HUDEP-2 (cell line): Measurements from ENCODE around the gene FBXW4.
"Not testable (repeated sequence)": the region's sequence is repeated elsewhere in the genome, so short reads cannot be mapped to it uniquely, and the experiment has no call there.

Experiments
- DNase-seq, 76 experiments: peaks; one replicate each; lab custom pipeline; 2025; ENCODE audit not compliant: unreplicated experiment in 76 of 76; lab: John Stamatoyannopoulos, UW

Gene FBXW4

DNA sequence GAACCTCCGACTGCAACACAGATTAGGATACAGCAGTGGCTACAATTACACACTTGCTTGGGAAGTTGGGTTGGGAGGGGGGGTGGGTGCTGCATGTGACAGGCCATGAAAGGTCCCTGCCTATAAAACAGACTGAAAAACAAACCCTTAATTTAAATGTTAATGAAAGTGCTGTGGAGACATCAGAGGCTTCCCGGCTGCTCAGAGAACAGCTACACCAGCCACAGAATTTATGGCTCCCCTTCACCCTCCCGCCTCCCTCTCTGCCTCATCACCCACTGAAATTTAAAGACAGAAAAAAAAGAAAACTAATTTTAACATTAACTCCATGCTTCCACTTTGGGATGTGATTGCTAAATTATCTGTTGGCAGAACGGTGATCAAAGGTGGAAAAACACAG, 34.7 kb downstream of the FBXW4 start:
- DNase-seq: no peak

DNA sequence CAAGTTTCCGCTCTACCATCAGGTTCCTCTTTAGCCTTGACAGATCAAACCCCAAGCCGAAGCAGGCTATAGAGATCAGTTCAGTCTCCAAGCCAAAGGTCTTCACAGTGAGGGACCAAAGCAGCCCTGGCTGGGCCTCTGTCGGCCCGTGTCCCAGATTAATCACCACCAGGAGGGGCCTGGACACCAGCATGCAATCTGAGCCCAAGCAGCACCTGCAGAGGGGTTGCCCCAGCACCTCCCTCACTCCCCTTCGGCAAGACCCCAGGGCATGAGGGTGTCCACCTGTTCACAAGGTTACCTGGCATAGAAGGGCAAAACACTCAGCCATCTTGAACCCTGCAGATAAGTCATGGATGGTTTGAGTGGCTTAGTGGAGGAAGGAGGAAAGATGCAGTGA, 36.0 kb downstream of the FBXW4 start:
- no peak for DNase-seq

DNA sequence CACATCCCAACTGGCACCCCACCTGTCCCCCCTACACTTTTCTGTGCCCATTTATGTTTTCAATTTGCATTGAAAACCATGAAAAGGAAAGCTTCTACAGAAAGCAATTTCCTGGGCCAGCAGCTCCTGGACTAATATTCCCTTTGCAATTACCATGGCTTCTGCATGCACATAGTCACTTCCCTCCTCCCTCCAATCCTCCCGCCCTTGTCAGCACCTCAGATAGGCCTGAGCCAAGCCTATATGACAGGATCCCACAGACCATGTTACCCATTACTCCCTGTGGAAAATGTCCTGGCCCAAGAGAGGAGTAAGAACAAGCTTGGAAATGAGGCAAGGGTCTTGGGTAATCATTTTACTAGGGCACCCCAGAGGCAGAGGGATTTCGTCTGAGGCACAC, 38.1 kb downstream of the FBXW4 start:
- no peak for DNase-seq

DNA sequence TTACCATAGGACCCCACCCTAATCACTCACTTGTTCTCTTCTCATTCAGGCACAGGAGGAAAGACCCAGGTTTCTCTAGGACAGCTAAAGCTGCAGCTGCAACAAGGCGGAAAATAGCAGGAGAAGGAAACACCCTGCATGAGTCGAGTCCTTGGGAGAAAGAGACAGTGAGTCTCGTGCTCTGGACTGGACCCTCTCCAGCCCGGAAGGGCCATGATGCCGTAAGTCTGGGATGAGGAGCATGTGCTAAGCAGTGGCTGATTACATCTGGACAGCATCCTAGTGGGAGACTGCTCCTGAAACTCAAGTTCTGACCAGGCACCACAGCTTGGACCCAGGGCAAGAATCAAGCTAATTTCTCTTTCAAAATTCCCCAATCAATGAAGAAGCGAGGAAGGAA, 39.4 kb downstream of the FBXW4 start:
- no peak for DNase-seq

DNA sequence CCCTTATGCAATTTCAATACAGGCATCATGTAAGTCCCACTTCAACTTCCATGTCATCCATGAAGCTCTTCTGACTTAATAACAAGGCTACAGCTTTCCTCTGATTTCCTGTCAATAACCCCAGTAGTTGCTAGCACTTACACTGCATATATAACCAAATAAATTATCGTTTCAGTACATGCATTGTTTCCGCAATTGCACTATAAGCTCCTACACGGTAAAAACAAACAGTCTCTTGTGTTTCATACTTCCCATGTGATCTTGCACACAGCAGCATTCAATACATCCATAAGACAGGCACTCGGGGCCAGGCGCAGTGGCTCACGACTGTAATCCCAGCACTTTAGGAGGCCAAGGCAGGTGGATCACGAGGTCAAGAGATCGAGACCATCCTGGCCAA, 41.4 kb downstream of the FBXW4 start:
- DNase-seq: no peak

DNA sequence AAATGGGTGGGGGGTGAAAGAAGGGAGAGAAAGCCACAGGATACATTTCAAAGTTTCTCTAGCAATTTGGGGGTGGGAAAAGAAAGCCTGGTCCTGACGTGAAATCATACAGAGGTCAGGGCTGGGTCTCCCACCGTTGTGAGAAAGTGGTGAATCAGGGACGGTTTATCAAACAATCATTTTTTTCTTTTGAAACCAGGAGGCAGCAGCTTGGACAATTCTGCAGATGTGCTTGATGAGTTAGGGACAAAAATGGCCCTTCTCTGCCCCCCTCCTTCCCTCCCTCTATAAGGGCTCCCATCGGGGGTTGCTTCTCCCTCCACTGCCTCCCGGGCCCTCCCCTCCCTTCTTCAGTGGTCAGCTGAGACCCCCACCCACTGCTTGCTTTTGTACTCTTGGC, 43.6 kb downstream of the FBXW4 start:
- no peak for DNase-seq

DNA sequence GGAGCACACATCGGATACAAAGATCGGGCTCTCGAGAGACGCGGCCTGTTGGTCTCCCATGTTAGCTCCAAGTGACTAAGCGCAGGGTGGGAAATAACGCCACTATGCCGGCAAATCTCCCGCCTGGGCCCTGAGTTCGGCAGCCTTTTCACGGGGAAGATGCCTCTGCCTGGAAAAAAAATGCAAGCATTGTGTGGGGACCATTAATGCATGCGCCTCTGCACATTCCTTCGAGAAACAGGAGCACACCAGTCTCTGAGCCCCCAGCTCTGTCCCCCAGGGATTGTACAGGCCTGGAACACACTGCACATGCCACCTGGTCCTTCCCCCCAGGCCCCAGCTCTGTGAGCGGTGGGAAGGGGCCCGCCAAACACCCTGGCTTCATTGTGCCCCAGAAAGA, 44.1 kb downstream of the FBXW4 start:
- no peak for DNase-seq

DNA sequence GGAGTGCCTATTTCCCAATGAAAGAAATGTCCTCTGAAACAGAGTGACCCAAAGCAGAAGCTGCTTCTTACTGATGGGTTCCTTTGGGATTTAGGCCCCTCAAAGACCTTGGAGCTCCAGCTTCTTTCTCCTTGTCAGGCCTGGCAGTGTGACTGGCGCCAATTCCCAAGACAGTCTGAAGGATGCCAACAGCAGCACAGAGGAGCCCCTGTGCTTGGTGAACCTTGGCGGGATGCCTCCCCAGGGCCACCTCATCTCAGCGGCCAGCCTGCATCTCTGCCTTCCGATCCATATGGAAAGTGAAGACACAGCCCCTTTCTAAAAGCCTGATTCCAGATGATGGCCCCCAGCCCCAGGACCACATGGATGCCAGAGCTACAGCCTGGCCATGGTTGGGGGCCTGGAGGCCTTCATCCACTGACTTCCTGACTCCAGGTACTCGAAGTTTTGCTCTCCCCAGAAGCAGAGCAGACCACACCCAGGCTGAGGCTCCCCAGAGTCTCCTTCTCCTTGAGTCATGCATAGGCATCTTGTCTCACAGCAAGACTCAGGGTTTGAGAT, 45.4 kb downstream of the FBXW4 start:
- peak in 5 of 76 experiments; percentile 2 to 12 (median 5) for DNase-seq

DNA sequence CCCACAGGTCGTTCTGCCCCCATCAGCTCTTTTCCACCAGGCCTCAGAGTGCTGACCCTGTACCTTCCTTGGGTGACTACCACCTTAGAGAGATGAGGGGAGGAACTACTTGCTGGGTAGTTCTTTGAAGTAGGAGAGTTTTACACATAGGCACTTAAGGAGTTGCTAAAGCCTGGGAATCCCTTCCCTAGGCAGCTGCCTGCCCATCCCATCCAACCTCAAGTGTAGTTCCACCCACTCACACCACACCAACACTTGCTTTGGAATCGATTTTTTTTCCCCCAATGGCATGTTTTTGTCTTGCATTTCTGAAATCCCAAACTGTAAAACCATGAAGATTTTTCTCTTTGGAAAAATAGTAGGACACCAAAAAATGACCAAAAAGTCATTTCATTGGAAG, 47.7 kb downstream of the FBXW4 start:
- DNase-seq: no peak

DNA sequence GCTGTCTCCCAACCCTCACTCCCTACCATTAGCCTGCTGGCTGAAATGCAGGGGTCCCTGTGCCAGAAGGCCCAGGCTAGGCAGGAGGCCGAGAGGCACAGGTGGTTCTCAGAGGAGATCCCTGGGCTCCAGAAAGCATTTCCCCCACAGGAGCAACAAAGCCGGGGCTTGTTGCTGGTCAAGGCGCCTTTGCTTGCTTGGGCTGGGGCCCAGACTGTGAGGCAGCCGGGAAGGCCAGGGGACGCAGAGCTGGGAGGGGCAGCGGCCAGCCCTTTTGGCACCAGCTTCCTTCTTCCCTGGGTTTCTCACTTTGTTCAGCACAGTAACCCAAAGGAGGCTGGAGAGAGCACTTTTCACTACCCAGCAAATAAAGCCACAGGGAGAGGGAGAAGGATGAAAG, 48.6 kb downstream of the FBXW4 start:
- no peak for DNase-seq

DNA sequence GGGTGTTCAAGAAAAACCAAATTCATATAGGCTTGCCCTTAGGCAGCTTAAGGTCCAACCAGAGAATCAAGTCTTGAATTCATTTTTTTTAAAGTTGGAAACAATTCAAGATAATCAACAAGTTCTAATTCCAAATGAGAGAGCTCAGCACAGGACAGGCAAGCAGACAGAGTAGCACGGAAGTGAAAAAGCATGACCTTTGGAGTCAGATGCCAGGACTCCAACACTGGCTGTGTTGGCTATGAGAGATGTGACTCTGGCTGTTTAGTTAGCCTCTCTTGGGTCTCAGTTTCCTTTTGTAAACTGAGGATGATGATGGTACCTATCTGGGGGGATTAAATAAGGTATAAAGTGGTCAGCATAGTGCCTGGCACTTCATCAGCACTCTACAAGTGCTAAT, 49.3 kb downstream of the FBXW4 start:
- no peak for DNase-seq

DNA sequence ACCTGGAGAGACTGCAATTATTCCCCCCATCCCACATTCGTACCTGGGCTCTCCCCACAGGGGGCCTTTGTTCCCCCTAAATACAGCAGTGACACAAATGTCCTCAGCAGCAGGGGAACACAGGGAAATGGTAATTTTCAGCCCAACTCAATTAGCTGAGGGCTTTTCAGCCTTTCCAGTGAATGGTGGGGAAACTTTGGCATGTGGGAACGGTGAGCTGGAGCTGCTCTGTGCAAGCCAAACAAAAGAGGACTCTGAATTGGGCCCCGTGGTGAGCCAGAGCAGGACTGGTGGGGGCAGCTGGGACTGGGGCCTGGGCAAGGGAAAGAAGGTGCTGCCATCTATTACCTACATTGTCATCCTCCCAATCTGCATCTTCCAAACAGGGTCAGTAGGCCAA, 51.0 kb downstream of the FBXW4 start:
- DNase-seq: no peak

DNA sequence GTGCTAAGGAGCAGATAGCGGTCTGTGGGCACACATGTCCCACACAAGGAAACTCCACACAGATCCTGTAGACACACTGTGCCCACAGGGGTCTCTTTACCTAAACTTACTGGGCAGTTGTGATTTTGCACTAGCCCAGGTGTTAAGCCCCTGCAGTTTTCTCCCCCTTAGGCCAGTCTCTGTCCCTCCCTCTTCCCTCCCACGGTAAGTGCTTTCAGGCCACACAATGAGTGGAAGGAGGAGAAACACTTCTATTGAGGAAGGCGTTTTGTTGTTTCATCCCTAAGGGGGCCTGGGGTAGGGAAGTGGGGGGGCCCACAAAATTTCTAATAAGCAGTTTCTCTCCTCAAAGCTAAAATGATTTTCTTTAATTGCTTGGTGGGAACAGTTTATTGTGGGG, 51.4 kb downstream of the FBXW4 start:
- DNase-seq: no peak

DNA sequence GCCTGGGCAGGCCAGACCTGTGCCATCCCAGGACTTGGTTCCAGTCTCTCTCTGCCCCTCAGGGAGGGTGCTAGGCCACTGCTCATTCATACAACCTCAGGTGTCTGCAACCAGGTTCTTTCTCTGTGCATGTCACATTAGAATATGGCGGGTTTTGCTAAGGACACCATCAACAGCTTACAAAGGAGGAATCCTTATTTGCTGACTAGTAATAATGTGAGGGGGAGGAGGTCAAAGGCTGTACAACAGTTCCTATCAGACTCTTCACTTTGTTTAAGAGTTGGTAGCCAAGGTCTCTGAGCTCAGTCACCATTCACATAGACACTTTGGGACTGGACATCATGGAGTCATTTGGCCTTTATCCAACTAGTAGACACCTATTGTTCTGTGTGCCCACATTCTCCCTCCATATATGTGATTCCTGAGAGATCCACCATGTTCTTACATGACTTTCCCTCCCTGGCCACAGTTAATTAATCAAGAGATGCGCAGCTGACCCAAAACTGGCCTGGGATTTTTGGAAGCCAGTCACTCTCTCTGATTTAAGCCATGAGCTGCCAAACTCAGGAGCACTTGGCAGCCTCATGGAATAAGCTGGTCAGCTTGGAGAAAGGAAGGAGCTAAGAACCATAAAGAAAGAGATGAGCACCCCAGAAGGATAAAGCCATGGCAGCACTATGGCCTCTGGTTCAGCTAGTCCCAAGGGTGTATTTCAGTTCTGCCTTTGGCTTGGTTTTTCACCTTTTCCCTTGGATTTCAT, 55.6 kb downstream of the FBXW4 start:
- DNase-seq: no peak

DNA sequence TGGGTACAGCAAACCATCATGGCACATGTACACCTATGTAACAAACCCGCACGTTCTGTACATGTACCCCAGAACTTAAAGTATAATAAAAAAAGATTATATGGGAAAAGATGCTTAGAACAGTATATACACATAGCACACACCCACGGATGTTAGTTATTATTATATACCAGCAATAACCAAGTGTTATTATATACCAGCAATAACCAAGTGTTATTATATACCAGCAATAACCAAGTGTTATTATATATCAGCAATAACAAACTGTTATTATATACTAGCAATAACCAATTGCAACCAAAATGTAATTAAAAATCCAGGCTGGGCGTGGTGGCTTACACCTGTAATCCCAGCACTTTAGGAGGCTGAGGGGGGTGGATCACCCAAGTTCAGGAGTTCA, 61.5 kb downstream of the FBXW4 start:
- DNase-seq: not testable (repeated sequence)

DNA sequence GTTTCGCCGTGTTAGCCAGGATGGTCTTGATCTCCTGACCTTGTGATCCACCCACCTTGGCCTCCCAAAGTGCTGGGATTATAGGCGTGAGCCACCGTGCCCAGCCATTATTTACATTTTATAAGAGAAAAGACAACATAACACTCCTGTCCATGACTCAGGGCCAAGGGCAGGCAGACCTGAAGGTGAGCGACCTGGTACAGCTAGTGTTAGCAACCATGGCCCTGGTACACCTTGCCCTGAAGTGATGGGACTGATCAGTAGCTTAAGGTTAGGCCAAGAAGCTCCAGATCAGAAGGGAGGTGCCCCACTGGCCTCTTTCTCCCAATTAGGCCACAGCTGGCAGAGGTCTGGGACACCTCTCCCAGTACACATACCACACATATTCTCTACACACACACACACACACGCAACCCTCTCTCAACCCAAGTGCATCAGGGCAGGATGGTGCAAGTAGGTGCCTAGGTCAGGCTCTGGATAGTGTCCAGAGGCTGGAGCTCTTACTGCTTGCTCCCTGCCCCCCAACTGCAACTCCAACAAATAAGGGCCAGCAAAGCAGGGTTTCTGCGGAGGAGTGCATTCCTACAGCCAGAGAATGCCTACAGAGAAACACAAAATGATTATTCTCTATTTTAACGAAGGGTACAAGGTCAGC, 63.0 kb downstream of the FBXW4 start:
- DNase-seq: no peak

DNA sequence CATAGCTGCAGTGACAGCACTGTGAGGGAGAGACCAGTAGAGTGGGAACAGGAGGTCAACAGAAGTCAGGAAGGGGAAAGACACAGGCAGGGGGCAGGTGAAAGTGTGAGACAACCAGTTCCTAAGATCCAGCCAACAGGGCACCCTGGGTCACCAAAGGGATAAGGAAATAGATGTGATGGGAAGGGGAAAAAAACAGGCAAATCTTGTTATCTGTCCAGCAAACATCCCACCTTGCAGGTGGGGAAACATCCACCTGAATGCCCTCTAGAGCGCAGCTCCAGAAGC, 64.4 kb downstream of the FBXW4 start:
- DNase-seq: no peak

DNA sequence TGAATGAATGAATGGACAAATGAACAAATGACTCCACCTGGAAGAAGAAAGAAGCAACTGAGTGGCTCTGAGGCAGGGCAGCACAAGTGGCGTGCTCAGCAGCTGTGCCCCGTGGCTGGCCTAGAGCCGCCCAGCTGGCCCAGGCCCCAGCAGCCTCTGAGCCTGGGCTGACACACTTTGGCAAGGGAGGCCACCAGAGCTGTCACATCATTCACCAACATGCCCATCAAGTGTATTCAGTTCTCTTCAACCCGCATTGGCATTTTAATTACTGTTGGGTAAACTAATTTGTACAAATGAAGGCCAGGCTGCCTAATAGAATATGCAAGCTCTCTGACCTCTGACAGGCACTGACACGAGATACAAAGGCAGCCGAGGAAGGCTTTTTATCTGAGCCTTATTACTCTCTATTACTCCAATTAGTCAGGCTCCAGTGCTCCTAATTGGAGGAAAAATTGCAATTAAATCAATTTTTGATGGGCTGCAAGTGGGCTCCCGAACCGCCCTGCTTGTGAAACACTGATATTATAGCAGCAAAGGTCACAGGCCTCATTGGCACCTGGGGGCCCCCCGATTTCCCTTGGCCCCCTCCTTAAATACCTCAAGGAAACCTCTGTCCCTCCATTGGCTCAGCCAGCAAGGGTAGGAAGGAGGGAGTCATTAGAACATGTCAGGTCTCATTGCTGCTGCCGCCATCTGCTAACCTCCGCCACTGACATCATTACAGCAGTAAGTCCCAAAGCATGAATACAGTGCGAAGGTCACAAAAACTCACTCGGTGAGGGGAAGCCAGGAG, 64.9 kb downstream of the FBXW4 start:
- DNase-seq: no peak

DNA sequence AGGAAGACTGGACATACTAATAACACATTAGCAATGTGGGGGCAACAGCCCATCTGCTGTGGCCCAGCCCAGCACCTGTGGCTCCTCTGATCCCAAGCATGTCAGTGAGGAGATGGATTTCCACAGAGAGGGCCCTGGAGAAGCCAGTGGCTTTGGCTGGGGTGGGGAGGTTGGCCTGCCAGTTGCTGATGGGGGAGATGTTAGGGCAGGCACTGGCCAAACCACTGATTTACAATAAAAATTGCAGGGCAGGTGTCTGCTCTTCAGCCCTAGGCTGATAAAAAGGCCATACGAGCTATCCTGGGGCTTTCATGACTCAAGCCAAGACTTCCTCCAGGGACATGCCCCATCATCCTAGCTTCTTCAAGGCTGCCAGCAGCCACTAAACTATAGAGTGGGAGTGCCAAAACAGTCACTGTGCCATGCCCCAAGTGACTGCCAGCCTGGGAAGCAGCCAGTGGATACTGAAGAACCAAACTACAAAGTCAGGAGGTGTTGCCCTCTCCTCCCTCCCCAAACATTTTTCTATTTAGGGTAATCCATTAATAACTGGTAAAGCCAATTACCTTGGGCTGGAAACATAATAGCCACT, 69.1 kb downstream of the FBXW4 start:
- no peak for DNase-seq

DNA sequence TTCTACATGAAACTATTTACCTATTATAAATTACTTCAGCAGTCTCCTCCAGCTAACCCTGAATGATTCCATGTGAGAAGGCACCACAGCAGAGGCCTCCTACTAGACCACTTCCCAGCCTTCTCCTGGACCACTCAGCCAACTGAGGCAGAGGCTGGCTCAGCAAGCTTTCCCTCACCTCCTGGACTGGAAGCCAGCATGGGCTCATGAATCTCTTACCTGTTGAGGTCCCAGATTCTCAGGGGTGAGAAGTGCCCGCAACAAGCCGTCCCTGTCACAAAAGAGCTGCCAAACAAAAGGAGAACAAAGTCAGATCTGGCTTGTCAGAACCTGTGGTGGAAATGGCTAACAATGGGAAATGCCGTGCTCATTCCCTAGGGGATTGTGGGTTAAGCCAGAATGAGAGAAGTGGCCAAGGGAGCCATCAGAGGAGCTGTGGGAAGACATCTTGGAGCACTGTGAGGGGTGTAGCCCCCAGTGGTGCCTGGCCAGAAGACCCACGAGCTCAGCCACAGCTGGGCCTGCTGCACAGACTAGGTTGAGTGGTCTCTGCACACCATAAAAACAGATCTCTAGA, 70.4 kb downstream of the FBXW4 start:
- no peak for DNase-seq

DNA sequence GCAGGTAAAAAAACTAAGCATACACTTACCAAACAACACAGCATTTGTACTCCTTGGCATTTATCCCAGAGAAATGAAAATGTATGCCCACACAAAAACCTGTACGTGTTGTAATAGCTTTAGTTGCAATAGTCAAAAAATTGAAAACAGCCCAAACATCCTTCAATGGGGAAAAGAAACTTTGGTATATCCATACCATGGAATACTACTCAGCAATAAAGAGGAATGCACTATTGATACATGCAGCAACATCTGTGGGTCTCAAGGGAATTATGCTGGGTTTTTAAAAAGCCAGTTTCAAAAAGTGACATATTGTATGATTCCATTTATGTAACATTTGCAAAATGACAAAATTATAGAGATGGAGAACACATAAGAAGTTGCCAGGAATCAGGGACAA, 71.4 kb downstream of the FBXW4 start:
- DNase-seq: no peak
